ENCODE measurements around the gene ZSCAN5C.

DNA sequence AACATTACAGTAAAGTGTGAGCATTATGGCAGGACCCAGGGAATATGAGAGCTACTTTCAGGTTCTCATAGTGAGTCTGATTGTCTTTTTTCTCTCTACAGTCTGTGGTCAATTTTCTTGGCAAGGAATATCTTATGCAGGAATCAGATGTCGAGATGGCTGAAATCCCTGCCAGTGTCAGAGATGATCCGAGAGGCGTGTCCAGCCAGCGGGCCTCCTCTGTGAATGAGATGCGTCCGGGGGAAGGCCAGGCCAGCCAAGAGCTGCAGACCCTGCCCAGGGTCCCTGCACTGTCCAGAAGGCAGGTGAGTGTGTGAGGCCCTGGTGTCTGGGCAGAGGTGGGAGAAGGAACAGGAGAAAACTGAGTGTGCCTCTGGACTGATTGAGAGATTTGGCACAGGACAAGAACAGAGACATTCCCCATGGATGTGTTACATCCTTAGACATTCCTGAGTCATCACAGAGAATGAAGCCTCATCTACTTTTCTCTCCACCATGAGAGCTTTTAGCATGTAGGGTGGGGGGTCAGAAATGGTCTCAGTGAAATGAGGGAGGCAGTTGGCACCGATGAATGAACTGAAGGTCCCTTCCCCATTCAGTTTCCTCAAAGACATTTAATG lies 43.2 kb downstream of the ZSCAN5C start:
- TF ChIP-seq, protein P1, sequence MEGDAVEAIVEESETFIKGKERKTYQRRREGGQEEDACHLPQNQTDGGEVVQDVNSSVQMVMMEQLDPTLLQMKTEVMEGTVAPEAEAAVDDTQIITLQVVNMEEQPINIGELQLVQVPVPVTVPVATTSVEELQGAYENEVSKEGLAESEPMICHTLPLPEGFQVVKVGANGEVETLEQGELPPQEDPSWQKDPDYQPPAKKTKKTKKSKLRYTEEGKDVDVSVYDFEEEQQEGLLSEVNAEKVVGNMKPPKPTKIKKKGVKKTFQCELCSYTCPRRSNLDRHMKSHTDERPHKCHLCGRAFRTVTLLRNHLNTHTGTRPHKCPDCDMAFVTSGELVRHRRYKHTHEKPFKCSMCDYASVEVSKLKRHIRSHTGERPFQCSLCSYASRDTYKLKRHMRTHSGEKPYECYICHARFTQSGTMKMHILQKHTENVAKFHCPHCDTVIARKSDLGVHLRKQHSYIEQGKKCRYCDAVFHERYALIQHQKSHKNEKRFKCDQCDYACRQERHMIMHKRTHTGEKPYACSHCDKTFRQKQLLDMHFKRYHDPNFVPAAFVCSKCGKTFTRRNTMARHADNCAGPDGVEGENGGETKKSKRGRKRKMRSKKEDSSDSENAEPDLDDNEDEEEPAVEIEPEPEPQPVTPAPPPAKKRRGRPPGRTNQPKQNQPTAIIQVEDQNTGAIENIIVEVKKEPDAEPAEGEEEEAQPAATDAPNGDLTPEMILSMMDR (conservative IDR thresholded peaks at IDR 0.05 in 1 of 2, IDR thresholded peaks at IDR 0.05 in 1 of 2; ENCODE audit: extremely low read depth in 1 of 2, insufficient read depth in 1 of 2, low read depth in 1 of 2, low read length in 2 of 2): no peak
- no peak for TF ChIP-seq EZH2 (IDR thresholded peaks at IDR 0.05; ENCODE audit: borderline replicate concordance, low read length)
